EL (cell line): ENCODE data around the gene MAK.
"Not testable (repeated sequence)": the region's sequence is repeated elsewhere in the genome, so short reads cannot be mapped to it uniquely, and the experiment has no call there.

Experiments
- DNase-seq: peaks from one replicate; pipeline ENCODE4 v3.0.0-alpha.2; 2016

Gene MAK

GRCh38 chr6:10837995-10838793 lies at the start of gene MAK:
Gene MAK, minus strand, starts transcription at chr6:10838539. Its CDS starts 7,891 bp downstream, at chr6:10830648.
- peak; percentile 83 for DNase-seq

- peak; percentile 60 for DNase-seq
These were observed 48.6 kb upstream of the MAK start, which contains the start of gene SYCP2L for GRCh38 chr6:10886691-10887502. Gene SYCP2L, plus strand, starts transcription at chr6:10887052. Its CDS starts 75 bp downstream, at chr6:10887127.

- DNase-seq = not testable (repeated sequence)
These were observed 48.0 kb upstream of the MAK start for GRCh38 chr6:10886365-10886690.

- no peak for DNase-seq
These were observed 46.1 kb upstream of the MAK start for GRCh38 chr6:10884245-10884972.

GRCh38 chr6:10883312-10884244 lies 45.2 kb upstream of the MAK start:
- DNase-seq = no peak

GRCh38 chr6:10882657-10883171 lies 44.4 kb upstream of the MAK start:
- no peak for DNase-seq

- DNase-seq = not testable (repeated sequence)
These were observed 43.9 kb upstream of the MAK start for GRCh38 chr6:10882253-10882630.

GRCh38 chr6:10880366-10880765 lies 42.0 kb upstream of the MAK start:
- no peak for DNase-seq

- DNase-seq = no peak
These were observed 39.5 kb upstream of the MAK start for GRCh38 chr6:10877871-10878270.

GRCh38 chr6:10877012-10877411 lies 38.7 kb upstream of the MAK start:
- no peak for DNase-seq

- no peak for DNase-seq
These were observed 36.7 kb upstream of the MAK start for GRCh38 chr6:10875026-10875425.

- DNase-seq = no peak
These were observed 35.9 kb upstream of the MAK start for GRCh38 chr6:10874207-10874606.

GRCh38 chr6:10873374-10873773 lies 35.0 kb upstream of the MAK start:
- DNase-seq = no peak

- DNase-seq = no peak
These were observed 29.6 kb upstream of the MAK start for GRCh38 chr6:10867952-10868351.

GRCh38 chr6:10866709-10867108 lies 28.4 kb upstream of the MAK start:
- DNase-seq = not testable (repeated sequence)

- DNase-seq = not testable (repeated sequence)
These were observed 24.7 kb upstream of the MAK start for GRCh38 chr6:10863031-10863430.

GRCh38 chr6:10862361-10862760 lies 24.0 kb upstream of the MAK start:
- no peak for DNase-seq

GRCh38 chr6:10861086-10861485 lies 22.7 kb upstream of the MAK start:
- peak; percentile 50 for DNase-seq

GRCh38 chr6:10857259-10857658 lies 18.9 kb upstream of the MAK start:
- no peak for DNase-seq

GRCh38 chr6:10854922-10855632 lies 16.7 kb upstream of the MAK start:
- no peak for DNase-seq

GRCh38 chr6:10853849-10854300 lies 15.5 kb upstream of the MAK start:
- DNase-seq = not testable (repeated sequence)
